PC-9 (cell line): Measurements from ENCODE around the gene TMEM132C. TPM values are rescaled to one million over a fixed set of nuclear protein-coding genes. Genes with fewer than 3 reads are reported as not detected.

Source experiments
- BruUV-seq: library from RNA; stranded (reverse); fragments of 400-500 nt; replicated peaks from 2 replicates; lab custom pipeline; 2021; lab: Mats Ljungman, UMichigan
- CTCF ChIA-PET: fragments of 300-600 bp; sonication (Branson Sonifier 250); formaldehyde crosslinking; loops from one replicate; lab custom pipeline; 2022; ENCODE audit warnings: antibody characterized with exemption; lab: Charles Lee
- POLR2A ChIA-PET: fragments of 300-600 bp; sonication (Branson Sonifier 250); formaldehyde crosslinking; loops from one replicate; lab custom pipeline; 2022; ENCODE audit warnings: antibody characterized with exemption; ENCODE audit not compliant: unreplicated experiment; lab: Charles Lee
- DNase-seq, 2 experiments: peaks; one replicate each; pipeline versions ENCODE4 v3.0.0 to v3.0.0-alpha.2; 2015 to 2022; ENCODE audit warnings: mixed read lengths in 1 of 2
- H2AFZ ChIP-seq: fragments of 200-600 bp; sonication (generic); 2 replicates; pipeline ENCODE4 v1.8.1; 2017; ENCODE audit warnings: antibody characterized with exemption
- H3F3A ChIP-seq: fragments of 200-600 bp; sonication (generic); 2 replicates; pipeline ENCODE4 v1.8.1; 2017; ENCODE audit warnings: antibody characterized with exemption, mild to moderate bottlenecking, low read depth; ENCODE audit not compliant: insufficient read depth
- H3K27ac ChIP-seq: fragments of 200-600 bp; sonication (generic); 2 replicates; pipeline ENCODE4 v1.6.1; 2016; ENCODE audit warnings: mixed run types
- H3K27me3 ChIP-seq: fragments of 200-600 bp; sonication (generic); 2 replicates; pipeline ENCODE4 v1.6.1; 2016; ENCODE audit warnings: low read depth, mixed run types; ENCODE audit not compliant: insufficient read depth
- H3K36me3 ChIP-seq: fragments of 200-600 bp; sonication (generic); 2 replicates; pipeline ENCODE4 v1.6.1; 2016; ENCODE audit warnings: low read depth, mixed run types
- H3K4me1 ChIP-seq: fragments of 200-600 bp; sonication (generic); replicated peaks from 2 replicates; pipeline ENCODE4 v1.6.1; 2016; ENCODE audit warnings: mixed run types; ENCODE audit not compliant: insufficient read depth
- H3K4me2 ChIP-seq: fragments of 200-600 bp; sonication (generic); 2 replicates; pipeline ENCODE4 v1.6.1; 2017; ENCODE audit warnings: mixed run types
- H3K4me3 ChIP-seq: fragments of 200-600 bp; sonication (generic); 2 replicates; pipeline ENCODE4 v1.6.1; 2016; ENCODE audit warnings: mixed run types
- H3K79me2 ChIP-seq: fragments of 200-600 bp; sonication (generic); 2 replicates; pipeline ENCODE4 v1.6.1; 2017; ENCODE audit warnings: low read depth, mixed run types
- H3K9me2 ChIP-seq: fragments of 200-600 bp; sonication (generic); 2 replicates; pipeline ENCODE4 v1.8.1; 2017; ENCODE audit warnings: mild to moderate bottlenecking; ENCODE audit not compliant: insufficient read depth
- H3K9me3 ChIP-seq: fragments of 200-600 bp; sonication (generic); 2 replicates; pipeline ENCODE4 v1.8.1; 2016; ENCODE audit warnings: low read depth; ENCODE audit not compliant: insufficient read depth
- H4K20me1 ChIP-seq: fragments of 200-600 bp; sonication (generic); 2 replicates; pipeline ENCODE4 v1.8.1; 2017; ENCODE audit not compliant: insufficient read depth
- CTCF ChIP-seq: fragments of 200-600 bp; sonication (generic); conservative IDR thresholded peaks from 2 replicates; pipeline ENCODE4 v1.6.1; 2017; ENCODE audit warnings: mixed run types, antibody characterized with exemption, mild to moderate bottlenecking, moderate library complexity
- EZH2 ChIP-seq: fragments of 200-600 bp; sonication (generic); IDR thresholded peaks from 2 replicates; pipeline ENCODE4 v1.8.0; 2017; ENCODE audit warnings: antibody characterized with exemption, low read depth
- intact Hi-C: fragments of 100-400 bp; cut with micrococcal nuclease; formaldehyde crosslinking; loops from one replicate; pipeline ENCODE4 v1.10.0; 2022; ENCODE audit not compliant: unreplicated experiment
- total RNA-seq: library from RNA; stranded (reverse); gene quantifications from 2 replicates; pipeline ENCODE4 v1.2.3, GENCODE V29; 2021

Gene TMEM132C
- total RNA-seq, 1 experiment from 2014 or later = not detected

- Histone ChIP-seq H3K9me3 (no peaks in the 10 kb centered on the region), H3K36me3 (no peaks in the 10 kb centered on the region), H4K20me1 (no peaks in the 10 kb centered on the region), H3F3A (no peaks in the 10 kb centered on the region), H3K4me1 (no peaks in the 10 kb centered on the region), H3K79me2 (no peaks in the 10 kb centered on the region), H3K4me2 (no peak overlapping the region), H3K27ac (no peak overlapping the region), H3K9me2 (no peaks in the 10 kb centered on the region), H2AFZ (no peak overlapping the region), H3K4me3 (no peak overlapping the region), H3K27me3 (peaks cover 72% of the 10 kb centered on the region)
- POLR2A ChIA-PET = no interaction called here
- intact Hi-C loops = no loop called here
- DNase-seq = no peak
- BruUV-seq = no TSS peak
- TF ChIP-seq EZH2 (no peak), CTCF (no peak)
- CTCF ChIA-PET = no interaction called here
Measured at GRCh38 chr12:128549601-128550218, 282.7 kb downstream of the TMEM132C start.

GRCh38 chr12:128551266-128551665 is 284.3 kb downstream of the TMEM132C start:
- H3K4me1 ChIP-seq = no peaks in the 10 kb centered on the region
- peaks cover 76% of the 10 kb centered on the region for H3K27me3 ChIP-seq
- BruUV-seq = no TSS peak
- TF ChIP-seq EZH2 (no peak), CTCF (no peak)
- no peaks in the 10 kb centered on the region for H3K36me3 ChIP-seq
- H3K4me3 ChIP-seq = no peak overlapping the region
- no peak overlapping the region for H3K4me2 ChIP-seq
- H4K20me1 ChIP-seq = no peaks in the 10 kb centered on the region
- ChIA-PET CTCF (no interaction called here), POLR2A (no interaction called here)
- no peak overlapping the region for H2AFZ ChIP-seq
- no peaks in the 10 kb centered on the region for H3K79me2 ChIP-seq
- no peaks in the 10 kb centered on the region for H3K9me3 ChIP-seq
- H3F3A ChIP-seq = no peaks in the 10 kb centered on the region
- H3K9me2 ChIP-seq = no peaks in the 10 kb centered on the region
- intact Hi-C loops = no loop called here
- no peak for DNase-seq
- H3K27ac ChIP-seq = no peak overlapping the region

GRCh38 chr12:128554546-128555304 is 287.8 kb downstream of the TMEM132C start:
- no peaks in the 10 kb centered on the region for H3K36me3 ChIP-seq
- H3K79me2 ChIP-seq = no peaks in the 10 kb centered on the region
- intact Hi-C loops = no loop called here
- no TSS peak for BruUV-seq
- H4K20me1 ChIP-seq = no peaks in the 10 kb centered on the region
- no peak overlapping the region for H3K4me2 ChIP-seq
- H3K27me3 ChIP-seq = peaks cover 57% of the 10 kb centered on the region
- H3K4me1 ChIP-seq = no peaks in the 10 kb centered on the region
- H3K9me3 ChIP-seq = no peaks in the 10 kb centered on the region
- no peak for DNase-seq
- no peaks in the 10 kb centered on the region for H3F3A ChIP-seq
- POLR2A ChIA-PET = no interaction called here
- no peak overlapping the region for H3K4me3 ChIP-seq
- H3K27ac ChIP-seq = no peak overlapping the region
- H2AFZ ChIP-seq = no peak overlapping the region
- no peak for TF ChIP-seq CTCF
- no peak for TF ChIP-seq EZH2
- H3K9me2 ChIP-seq = no peaks in the 10 kb centered on the region
- CTCF ChIA-PET = no interaction called here
